T47D (cell line): ENCODE results near the gene IL25.
"Not testable (repeated sequence)": the region's sequence is repeated elsewhere in the genome, so short reads cannot be mapped to it uniquely, and the experiment has no call there.

Experiments used
- DNase-seq, 2 experiments: peaks; one replicate each; pipeline versions ENCODE4 v3.0.0 to v3.0.0-alpha.2; 2011 to 2012; ENCODE audit warnings: low read depth in 1 of 2, low spot score in 1 of 2
- JUND ChIP-seq: IDR thresholded peaks from 2 replicates; pipeline ENCODE4 v1.6.1; 2012; ENCODE audit warnings: low read depth
- in situ Hi-C: cut with HindIII; loops from 2 replicates; pipeline ENCODE4 v1.10.0; 2016; ENCODE audit warnings: low sequenced_read_pairs, low pct_unique_long_range_greater_than_20kb

Gene IL25

GRCh38 chr14:23372509-23372908 lies at the start of gene IL25:
Gene IL25, plus strand, starts transcription at chr14:23372809.
- DNase-seq, result no peak
- in situ Hi-C loops, result no loop called here
- no peak for TF ChIP-seq JUND

- TF ChIP-seq JUND, result no peak
- DNase-seq, result no peak
- in situ Hi-C loops, result no loop called here
Observed at GRCh38 chr14:23323838-23324454, 48.7 kb upstream of the IL25 start.

DNA sequence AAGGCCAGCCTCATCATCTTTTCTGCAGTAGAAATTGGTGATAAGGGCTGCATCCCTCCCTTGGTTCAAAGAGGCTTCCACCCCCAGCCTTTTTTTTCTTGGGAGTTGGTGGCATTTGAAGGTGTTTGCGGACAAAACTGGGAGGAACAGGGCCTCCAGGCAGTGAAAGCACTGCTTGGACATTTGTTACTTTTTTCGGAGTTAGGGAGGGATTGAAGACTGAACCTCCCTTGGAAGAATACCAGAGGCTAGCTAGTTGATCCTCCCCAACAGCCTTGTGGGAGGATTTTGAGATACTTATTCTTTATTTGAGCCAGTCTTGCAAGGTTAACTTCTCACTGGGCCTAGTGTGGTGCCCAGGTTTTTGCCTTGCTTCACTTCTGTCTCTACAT lies 48.2 kb upstream of the IL25 start:
- no peak for DNase-seq
- in situ Hi-C loops, result no loop called here
- no peak for TF ChIP-seq JUND

GRCh38 chr14:23324993-23325392 lies 47.6 kb upstream of the IL25 start:
- no peak for DNase-seq
- TF ChIP-seq JUND, result no peak
- in situ Hi-C loops, result no loop called here

- DNase-seq, in situ Hi-C loops: not testable (repeated sequence)
Observed at GRCh38 chr14:23325746-23326145, 46.9 kb upstream of the IL25 start.

- TF ChIP-seq JUND, result no peak
- in situ Hi-C loops, result no loop called here
- no peak for DNase-seq
Observed at GRCh38 chr14:23326491-23327332, 45.9 kb upstream of the IL25 start.

DNA sequence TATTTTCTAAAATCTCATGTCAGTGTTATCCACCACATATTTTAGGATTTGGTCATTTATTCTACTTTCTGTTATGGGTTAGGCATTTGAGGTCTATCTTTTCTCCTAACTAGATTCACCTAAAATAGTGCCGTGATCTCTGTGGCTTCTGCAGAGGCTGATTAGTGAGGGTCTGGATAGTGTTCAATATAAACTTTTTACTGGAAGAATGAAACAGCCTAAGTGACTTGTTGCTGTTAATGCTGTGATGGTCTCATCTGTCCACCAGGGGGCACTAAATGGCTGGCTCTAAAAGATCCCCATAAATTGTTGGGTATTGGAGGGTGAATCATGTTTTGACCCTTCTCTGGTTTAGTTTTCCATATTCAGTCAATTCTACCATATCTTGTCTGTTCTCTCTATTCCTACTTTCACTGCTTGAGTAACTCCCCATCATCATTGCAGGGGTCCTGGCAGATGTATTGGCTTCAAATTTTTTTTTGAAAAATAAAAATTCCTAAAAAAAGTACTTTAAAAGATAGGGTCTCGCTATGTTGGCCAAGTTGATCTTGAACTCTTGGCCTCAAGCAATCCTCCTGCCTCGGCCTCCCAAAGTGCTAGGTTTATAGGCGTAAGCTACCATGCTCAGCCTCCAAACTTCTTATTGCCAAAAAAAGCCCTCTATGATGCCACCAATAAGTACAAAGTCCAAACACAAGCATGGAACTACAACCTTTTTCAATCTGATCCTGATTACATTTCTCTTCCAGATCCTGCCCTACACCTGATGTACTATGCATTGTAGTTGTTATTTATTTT lies 44.5 kb upstream of the IL25 start:
- TF ChIP-seq JUND, result no peak
- DNase-seq, result peak; percentile 58 to 77
- in situ Hi-C loops, result no loop called here

DNA sequence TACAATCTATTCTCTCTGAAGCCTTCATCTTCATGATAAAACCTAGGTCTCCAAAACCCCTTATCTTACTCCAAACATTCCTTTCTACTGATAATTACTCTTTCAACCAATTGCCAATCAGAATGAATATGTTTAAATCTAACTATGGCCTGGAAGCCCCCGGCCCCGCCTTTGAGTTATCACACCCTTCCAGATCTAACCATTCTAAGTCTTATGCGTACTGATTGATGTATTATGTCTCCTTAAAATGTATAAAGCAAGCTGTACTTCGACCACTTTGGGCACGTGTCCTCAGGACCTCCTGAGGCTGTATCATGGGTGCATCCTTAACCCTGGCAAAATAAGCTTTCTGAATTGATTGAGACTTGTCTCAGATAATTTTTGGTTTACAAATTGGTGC lies 37.0 kb upstream of the IL25 start:
- DNase-seq, result no peak
- in situ Hi-C loops, result no loop called here
- no peak for TF ChIP-seq JUND

DNA sequence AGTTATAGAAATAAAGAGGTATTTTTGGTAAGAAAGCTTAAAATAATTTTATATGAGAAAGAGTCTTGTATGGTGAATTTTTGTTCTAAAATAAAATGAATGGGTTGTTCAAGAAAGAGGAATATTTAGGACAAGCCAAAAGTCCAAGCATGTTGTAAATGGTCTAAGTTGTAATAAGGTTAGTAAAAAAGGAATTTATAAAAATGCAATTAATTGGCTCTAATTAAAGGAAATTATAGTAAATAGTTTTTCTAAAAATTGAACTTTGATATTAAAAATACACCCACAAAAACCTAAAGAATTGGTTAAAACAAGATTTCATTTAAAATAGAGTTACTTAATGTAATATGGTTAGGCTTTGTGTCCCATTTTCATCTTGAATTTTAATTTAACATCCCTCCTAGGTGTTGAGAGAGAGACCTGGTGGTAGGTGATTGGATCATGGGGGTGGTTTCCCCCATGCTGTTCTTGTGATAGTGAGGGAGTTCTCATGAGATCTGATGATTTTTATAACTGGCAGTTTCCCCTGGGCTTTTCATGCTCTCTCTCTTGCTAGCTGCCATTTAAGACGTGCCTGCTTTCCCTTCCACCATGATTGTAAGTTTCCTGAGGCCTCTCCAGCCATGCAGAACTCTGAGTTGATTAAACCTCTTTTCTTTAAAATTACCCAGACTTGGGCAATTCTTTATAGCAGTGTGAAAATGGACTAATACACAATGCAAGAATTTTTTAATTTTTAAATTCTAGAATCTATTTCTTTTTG lies 32.9 kb upstream of the IL25 start:
- no peak for DNase-seq
- in situ Hi-C loops, result no loop called here
- TF ChIP-seq JUND, result no peak

GRCh38 chr14:23344481-23344880 lies 28.1 kb upstream of the IL25 start:
- no peak for TF ChIP-seq JUND
- in situ Hi-C loops, result no loop called here
- DNase-seq, result no peak

DNA sequence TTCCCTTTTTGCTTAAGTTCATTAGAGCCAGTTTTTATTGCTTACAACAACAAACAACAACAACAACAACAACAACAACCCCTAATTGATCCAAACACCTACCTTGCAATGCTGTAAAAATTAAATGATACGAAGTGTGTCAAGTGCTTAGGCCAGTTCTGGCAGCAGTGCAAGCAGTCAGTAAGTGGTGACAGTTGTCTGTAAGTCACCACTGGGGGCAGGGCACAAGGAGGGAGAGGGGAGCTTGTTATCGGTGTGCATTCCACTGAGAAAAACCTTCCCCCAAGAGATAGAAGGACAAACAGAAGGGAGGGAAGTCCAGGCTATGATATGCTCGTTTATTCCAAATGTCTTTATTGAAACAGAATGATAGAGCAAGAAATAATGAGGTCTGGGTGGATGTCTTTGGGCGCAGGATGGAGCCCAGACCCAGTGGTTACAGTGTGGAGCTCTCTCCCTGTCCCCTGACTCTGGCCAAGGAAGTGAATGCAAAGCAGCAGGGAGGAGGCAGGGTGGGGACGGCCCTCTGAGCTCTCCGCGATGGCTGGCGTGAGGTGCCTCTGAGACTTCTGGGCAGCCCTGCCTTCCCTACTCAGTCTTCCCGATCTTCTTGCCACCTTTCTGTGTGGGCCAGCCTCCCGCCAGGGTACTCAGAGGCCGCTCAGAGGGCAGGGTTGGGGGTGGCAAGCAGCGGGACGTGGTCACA lies 26.5 kb upstream of the IL25 start:
- no peak for DNase-seq
- in situ Hi-C loops, result no loop called here
- TF ChIP-seq JUND, result no peak
